ENCODE data around the gene GAP43.

Gene GAP43, protein sequence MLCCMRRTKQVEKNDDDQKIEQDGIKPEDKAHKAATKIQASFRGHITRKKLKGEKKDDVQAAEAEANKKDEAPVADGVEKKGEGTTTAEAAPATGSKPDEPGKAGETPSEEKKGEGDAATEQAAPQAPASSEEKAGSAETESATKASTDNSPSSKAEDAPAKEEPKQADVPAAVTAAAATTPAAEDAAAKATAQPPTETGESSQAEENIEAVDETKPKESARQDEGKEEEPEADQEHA

DNA sequence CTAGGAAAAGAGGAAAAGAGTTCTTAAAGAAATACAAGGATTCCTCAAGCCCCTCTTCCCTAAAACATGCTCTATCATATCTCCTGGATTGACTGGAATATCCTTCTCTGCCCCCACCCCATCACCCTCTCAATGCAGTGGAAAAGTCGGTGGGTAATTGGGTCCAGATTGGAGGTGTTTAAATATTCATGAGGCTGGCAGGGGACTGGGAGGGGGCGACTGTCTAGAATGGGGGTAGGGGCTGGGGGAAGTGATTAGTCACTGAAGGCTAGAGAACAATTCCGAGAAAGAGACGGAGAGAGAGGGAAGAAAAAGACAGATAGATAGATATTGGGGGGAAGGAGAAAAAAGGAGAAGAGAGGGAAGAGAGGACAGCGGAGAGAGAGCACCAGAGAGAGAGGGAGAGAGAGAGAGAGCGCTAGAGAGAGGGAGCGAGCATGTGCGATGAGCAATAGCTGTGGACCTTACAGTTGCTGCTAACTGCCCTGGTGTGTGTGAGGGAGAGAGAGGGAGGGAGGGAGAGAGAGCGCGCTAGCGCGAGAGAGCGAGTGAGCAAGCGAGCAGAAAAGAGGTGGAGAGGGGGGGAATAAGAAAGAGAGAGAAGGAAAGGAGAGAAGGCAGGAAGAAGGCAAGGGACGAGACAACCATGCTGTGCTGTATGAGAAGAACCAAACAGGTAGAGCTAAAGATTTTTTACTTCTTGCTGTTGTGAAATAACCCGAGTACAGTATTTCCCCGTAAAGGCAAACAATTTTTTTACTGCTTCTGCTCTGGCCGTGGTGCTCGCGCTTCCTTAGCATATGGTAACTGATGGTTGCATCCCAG lies at the start of gene GAP43:
Gene GAP43 (plus strand): TSS at position 467 of the 825 bp plus-strand sequence. CDS start 180 bp downstream, at position 647.
- DNase-seq, result no peak

DNA sequence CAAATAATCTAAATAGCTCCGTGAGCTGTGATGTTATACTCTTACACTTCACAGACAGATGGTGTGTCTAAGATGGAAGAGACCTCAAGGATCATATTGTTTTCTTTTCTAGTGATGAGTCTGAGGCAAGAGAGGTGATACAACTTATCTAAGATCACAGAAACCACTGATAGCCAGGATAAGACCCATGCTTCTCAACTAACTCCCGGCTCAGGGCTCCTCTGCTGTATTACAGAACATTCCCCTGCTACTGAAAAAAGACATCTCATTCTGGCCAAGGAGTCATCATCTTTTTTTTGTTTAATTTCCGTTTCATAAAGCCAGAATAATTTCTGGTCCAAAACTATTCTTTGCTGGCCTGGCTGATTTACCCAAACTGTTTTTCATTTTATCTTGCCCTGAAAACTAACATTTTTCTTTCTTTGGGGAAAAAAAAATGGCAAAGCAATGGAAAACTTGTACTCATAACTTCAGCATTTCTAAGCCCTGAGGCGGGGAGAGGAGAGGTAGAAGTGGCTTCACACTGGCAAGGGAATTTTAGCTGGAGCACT lies 46.9 kb upstream of the GAP43 start:
- no peak for DNase-seq

DNA sequence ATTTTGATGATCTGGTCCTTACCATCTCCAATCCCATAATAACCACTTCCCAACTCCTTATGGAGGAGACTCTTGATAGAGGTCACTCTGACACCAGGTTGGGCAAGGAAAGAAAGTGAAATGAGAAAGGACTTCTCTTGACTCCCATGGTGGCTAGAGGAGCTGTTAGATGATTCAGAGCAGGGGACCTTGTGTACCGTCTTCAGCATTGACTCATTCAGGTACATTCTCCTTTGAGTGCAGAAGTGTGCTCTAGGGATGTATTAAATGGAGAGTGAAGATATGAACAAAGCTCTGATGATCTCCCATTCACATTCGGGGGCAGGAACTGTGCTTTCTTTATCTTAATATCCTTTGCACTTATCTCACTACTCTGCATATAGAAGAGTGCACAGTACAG lies 46.3 kb upstream of the GAP43 start:
- no peak for DNase-seq

DNA sequence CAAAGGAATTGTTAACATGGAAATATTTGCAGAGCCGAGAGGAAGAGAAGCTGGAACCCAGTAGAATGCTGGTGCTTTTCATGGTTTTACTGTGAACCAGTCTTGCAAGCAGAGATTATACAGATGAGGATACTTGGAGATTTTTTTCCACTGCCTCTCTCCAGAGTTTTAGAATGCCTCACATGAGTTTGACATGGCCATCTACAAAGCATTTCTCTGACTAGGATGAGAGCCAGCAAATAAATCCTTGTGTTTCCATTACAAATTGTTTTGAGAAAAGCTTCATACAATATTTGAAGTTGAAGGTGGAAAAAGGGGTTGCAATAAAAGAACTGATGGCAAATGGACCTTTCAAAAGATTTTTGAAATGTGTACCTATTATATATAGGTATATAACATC lies 45.0 kb upstream of the GAP43 start:
- no peak for DNase-seq

DNA sequence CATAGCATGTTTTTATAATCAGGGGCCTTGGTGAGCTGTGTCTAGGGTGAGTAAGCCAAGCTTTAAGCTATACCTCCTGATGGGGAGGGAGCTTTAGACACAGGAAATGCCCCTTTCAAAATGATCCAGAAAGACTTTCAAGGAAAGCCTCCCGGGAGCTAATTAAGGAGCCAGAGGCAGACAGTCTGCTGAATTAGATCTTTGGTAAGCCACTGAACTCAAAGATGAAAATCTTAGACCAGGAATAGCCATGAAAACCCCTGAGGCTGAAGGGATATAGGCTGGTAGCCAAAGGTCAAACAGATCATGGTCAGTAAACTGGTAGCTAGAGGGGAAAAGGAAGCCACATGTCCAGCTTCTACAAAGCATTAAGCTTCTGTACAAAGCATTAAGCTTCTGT lies 42.7 kb upstream of the GAP43 start:
- no peak for DNase-seq

DNA sequence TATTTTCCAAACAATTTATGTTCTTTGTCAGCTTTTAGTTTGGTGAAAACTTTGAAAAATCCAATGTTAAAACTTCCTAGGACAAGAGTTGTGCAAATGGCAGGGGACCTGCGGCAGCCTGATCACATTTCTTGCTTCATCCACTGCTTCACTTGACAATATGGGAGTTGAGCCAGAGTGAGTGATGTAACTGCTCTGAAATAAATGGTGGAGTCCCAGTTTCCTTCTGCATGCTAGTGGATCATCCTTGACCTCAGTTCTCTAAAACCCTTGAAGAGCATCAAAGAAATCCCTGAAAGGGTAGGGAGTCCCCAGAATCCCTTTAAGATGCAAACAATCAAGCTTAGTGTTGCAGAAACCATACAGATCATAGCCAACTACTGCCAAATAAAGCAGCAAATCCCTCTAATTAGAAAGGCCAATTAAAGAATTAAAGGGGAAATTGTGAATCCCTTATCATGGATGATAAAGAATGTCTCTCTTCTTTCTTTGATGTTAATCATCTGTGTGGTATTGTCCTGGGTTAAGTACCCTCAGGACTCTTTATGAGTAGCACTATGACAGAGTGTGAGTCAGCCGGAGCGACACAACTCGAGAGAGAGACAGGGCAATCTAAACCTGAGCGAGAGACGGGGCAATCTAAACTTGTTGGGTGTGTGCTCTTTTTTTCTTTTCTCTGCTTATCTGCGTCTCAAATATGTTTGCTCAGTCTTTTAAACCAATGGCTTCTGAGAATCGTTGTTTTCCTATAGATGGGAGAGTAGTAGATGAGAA lies 41.8 kb upstream of the GAP43 start:
- DNase-seq, result no peak

DNA sequence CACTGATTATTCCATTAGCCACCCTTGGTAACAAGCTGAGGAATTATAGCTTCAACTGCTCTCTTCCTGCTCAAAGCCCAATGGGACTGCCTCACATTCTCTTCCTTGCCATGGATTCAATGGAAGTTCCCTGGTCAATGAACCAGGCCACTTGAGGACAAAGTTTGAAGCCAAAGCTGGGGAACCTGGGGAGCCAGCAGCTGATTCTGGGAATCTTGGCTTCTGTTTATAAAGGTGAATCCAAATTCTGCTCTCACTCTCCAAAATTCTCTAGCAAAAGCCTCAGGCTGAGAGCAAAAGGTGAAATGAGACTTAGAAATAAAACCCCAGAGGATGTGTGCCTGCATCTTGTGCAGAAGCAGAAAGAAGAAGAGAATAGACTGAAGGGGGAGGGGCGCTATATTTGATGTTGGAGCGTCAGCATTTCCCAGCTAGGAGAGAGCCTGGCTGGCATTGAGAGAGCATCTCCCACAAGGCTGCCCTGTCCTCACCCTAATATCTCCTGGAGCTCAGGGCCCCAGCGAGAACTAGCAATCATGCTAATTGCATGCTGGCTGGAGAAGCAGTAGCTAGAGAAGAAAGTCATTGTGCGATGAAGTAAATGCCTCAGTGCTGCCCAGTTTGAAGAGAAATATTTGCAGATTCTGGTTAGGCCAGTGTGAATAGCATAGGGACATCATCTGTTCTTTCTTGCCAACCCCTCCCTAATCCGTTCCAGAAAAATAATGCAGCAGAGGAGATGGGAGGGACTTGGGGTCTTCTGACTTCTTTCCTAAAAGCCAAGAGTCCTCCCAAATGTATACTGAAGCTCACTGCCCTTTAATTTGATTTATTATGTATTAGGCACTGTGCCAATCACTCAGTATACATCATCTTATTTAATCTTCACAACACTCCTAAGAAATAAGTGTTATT lies 34.9 kb upstream of the GAP43 start:
- DNase-seq, result no peak

DNA sequence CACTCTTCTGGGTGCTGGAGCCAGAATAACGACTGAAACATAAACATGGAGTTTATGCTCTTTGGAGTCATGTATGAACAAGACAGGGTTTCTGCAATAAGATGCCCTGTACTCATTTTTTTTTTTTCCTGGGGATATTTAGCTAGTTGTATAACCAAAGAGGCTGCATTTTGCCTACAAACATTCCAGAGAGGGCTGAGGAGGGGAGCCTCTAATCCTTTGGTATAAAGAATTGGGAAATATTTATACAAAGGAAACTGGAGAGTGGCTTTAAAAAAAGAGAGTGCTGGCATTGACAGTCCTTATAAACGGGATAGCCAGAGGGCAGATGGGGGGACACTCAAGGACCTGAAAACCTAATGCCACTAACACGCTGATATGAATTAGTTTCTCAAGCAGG lies 32.4 kb upstream of the GAP43 start:
- DNase-seq, result no peak

DNA sequence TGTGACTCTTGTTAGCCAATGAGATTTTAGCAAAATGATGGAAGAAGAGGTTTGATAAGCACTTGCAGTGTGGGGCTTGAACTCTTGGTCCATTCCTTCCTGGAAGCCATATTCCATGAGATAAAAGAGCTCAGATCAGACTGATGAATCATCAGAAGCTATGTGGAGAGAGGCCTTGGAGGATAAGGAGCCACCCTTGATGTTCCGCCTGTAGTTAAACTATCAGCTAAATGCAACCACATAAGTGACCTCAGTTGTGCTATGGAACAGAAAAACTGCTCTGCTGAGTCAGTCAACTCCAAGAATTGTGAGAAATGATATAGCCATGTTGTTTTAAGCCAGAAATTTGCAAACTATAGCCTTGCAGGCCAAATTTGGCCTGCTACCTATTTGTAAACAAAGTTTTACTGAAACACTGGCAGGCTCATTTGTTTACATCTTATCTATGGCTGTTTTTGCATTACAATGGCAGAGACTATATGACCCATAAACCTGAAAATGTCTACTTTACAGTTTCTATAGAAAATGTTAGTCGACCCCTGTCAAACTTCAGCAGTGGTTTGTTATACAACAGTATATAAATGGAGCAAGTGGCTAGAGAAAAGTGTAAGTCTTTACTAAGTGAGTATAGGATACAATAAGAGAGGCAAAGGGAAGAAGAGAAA lies 27.6 kb upstream of the GAP43 start:
- no peak for DNase-seq

DNA sequence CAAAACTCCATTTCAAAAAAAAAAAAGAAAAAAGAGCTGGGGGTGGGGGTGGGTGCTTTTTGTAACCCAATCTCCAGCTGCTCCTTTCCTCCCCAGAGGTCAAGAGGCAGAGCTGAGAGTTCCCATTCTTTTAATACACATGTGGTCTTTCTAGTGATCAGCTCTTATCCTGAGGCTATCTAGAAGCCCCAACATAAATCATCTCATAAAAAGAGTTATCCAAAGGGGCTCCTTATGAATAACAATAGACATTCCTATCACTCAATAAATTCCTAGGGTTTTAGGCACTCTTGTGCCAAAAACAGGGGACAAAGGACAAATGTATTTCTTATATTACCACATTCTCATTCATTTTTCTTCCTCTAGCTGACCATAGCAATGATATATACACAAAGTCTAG lies 25.1 kb upstream of the GAP43 start:
- DNase-seq, result no peak

DNA sequence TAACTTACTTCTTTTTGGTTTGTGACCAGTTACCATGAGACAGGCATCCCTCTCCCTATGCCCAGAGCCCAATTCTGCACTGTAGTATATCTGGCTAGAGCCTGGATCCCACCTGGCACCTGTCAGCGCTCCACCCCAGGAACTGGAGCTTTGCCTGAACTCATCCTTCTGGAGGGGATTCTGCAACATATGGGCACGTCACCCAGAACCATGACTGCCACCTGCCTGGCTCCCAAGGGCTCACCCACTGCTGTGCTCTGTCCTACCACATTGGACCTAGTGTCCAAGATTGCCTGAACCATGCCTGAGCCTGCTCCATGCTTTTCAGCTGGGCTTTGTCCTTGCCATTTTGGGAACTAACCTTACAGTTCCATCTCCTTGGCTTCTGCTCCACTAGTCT lies 21.1 kb upstream of the GAP43 start:
- no peak for DNase-seq

DNA sequence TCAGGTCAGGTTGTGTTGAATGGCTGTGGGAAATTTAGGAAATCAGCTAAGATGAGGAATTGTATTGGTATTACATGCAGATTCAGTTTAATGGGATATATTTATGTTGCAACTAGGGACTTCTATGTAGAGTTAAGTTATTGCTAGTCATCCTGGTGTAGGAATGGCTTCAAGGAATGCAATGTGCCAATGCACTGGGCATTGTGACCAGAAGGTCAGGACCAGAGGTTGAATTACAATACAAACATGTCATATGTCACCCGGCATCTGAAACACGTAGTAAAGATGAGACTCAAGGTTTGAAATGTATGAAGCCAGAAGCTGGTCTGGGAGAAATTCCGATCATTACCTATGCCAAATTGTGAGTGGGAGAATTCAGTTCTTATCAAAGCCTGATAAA lies 11.7 kb upstream of the GAP43 start:
- no peak for DNase-seq

DNA sequence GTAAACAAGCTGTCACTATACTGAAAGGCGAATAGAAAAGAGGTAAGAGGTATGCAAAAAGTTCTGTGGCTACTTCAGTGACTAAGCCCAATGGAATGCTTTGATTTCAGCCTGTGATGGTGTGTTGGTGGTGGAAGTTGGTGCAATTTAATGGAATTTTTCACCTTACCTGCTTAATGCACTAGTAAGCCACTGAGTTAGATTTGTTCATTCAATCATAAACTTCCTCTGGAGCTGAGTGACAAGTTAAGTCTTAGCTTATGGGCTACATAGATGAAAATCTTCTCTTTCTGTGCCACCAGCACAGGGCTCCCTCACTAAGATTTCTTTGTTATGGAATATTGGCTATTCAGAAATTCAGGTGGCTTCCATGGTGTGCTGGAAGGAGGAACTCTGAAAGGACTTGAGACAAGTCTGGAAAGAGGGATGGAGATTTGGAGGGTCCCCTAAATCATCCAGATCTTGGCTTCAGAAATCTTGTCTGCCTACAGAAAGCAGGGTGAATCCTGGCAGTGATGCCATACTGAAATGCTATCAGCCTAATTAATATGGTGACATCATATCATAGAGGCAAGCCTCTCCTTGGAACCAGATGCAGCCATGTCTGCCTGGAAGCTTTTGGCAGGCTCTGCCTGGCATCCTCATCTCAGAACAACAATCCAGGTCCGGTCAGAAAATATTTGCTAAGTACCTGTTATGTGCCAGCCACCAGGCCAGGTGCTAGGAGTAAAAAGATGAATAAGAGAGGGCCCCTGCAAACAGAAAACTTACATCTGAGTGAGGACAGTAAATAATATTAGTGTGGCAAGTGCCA lies 8.1 kb upstream of the GAP43 start:
- no peak for DNase-seq

DNA sequence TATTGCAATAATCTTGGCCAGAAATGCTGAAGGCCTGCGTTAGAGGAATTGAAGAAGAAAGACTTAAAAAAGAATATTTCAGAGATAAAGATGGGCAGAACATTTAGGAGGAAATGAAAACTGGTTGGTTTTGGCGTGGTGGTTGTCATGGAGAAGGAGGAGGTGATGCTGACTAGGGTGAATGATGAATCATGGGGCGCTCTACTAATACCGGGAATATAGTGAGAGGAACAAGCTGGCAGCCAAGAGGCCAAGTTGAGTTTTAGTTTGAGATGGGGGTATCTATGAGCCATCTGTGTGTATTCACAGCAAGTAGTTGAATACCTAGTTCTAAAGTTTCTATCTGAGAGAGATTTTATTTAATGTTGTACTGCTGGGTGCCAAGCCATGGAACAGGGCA lies 6.8 kb upstream of the GAP43 start:
- DNase-seq, result peak; percentile 58

DNA sequence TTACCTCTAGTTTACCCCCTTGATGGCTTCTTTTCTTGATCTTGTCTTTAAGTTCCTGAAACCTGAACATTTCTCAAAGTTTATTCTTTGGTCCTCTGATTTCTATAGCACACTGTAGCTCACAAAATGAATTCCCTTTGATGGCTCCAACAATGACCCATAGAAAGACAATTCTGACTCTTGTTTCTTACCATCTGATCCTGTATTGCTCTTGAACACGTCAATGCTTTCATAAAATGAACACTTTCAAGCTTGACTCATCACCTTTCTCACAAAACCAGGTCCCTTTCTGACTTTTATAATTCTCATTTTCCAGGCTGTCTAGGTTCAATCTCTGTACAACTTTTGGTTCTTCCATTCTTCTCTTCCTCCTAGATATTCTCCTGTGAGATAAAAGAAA lies 5.7 kb upstream of the GAP43 start:
- no peak for DNase-seq

DNA sequence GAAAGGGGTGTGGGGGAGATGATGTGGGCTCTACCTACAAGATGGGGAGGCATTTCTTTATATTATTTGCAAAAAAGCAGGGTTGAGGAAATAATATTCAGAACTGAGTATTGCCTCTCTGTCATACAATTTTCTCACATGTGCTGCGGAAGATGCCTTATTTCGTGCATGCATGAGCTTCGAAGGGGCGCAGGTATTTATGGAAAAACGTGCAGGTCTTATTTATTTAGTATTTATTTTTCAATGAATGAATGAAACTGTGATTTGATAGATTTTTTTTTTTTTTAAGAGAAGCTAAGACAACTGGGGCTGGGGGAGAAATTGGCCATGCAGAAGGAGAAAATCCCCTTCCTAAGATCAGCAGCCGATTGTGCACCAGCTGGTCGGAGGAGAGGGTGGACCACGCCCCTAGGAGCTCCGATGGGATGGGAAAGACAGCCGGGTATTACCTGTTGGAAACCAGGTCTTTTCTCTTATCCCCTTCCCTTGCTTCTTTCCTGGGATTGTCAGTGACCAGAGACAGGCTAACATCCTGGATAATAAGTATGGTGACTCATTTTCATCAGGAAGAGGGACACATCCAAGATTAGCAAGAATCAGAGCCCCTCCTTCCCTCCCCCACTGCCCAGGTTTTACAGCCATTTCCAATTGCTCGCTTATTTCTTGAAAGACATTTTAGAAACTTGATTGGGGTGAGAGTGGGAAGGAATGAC lies 875 bp downstream of the GAP43 start:
- DNase-seq, result no peak

DNA sequence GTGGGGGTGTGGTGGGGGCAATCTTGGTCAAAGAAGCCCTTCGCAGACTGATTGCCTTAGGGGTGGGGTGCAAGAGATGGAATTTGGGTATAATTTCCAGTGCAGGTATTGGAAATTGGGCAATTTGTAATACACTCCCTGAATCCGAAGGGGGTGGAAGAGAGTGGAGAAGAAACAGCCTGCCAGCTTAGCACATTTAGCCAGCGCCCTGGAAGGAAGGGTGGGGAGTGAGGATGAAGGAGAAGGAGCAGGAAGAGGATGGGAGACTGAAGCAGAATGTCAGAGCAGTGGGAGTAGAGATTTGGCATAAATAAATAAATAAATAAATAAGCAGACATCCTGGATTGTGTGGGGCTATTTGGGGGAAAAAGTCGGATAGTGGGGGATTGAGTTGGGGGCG lies 1.6 kb downstream of the GAP43 start:
- no peak for DNase-seq

DNA sequence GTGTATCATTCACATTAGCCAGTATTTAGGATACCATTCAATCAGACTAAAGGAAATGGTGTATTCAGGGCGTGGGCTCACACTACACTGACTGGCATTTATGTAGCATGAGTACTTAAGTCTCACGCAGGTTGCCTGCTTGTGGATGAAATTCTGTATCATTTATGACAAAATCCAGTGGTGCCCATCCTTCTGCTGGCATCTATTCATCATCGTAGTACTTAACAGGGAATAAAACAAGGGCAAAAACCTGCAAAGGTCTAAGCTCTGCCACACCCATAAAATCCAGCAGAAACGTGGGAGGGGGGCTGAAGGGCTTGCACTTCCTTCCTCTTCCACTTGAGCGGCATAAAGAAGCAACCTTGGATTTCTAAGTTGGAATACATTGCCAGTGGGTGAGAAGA lies 2.7 kb downstream of the GAP43 start:
- no peak for DNase-seq

DNA sequence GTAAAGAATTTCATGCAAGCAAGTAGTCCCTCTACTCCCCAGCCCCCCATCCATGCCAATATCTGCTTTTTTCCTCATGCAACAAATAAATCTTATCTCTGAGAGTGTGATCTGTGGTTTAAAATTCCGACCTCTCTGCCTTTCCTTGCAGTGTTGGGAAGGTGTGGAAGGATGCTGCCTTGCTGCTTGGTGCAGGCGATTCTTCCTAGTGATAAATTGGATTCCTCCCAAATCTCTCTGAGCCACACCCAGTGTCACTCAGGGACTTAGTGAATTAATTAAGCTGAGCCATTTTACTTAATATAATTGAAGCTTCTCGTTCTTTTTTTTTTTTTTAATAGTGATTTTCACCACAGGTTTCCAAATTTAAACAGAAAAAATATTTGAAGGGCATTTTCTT lies 3.4 kb downstream of the GAP43 start:
- no peak for DNase-seq
